HEK293T (cell line): Measurements from ENCODE around the gene RASSF5.
A peak's percentile ranks its signal among the peaks of the same experiment; 100 is the strongest.

Experiments used
- CTCF ChIA-PET: fragments of 350-600 bp; formaldehyde crosslinking; extraction: SDS; loops from one replicate; lab custom pipeline; 2021; ENCODE audit warnings: antibody characterized with exemption, inconsistent platforms; lab: Yijun Ruan, JAX
- POLR2A ChIA-PET: fragments of 350-600 bp; formaldehyde crosslinking; extraction: SDS; loops from one replicate; lab custom pipeline; 2020; ENCODE audit warnings: antibody characterized with exemption, inconsistent platforms; lab: Yijun Ruan, JAX
- DNase-seq: peaks from one replicate; pipeline ENCODE4 v3.0.0; 2012; ENCODE audit warnings: mixed read lengths; ENCODE audit errors: extremely low spot score
- ARNT ChIP-seq: fragments of 450-650 bp; IDR thresholded peaks from 2 replicates; pipeline ENCODE4 v1.6.1; 2017; ENCODE audit warnings: mild to moderate bottlenecking
- BHLHE40 ChIP-seq: fragments of 450-650 bp; IDR thresholded peaks from 2 replicates; pipeline ENCODE4 v1.6.1; 2016; ENCODE audit warnings: mild to moderate bottlenecking, moderate library complexity, borderline replicate concordance
- CTBP1 ChIP-seq: fragments of 450-650 bp; IDR thresholded peaks from 2 replicates; pipeline ENCODE4 v1.6.1; 2016; ENCODE audit warnings: borderline replicate concordance
- ELF4 ChIP-seq: fragments of 450-650 bp; IDR thresholded peaks from 2 replicates; pipeline ENCODE4 v1.6.1; 2017; ENCODE audit warnings: antibody characterized with exemption
- FOXA1 ChIP-seq: fragments of 450-650 bp; IDR thresholded peaks from 2 replicates; pipeline ENCODE4 v1.6.1; 2016; ENCODE audit warnings: mild to moderate bottlenecking
- FOXK2 ChIP-seq: fragments of 450-650 bp; IDR thresholded peaks from 2 replicates; pipeline ENCODE4 v1.6.1; 2016; ENCODE audit warnings: mild to moderate bottlenecking
- FOXM1 ChIP-seq: fragments of 450-650 bp; IDR thresholded peaks from 2 replicates; pipeline ENCODE4 v1.6.1; 2017; ENCODE audit warnings: mild to moderate bottlenecking, borderline replicate concordance
- HDGF ChIP-seq: fragments of 450-650 bp; IDR thresholded peaks from 2 replicates; pipeline ENCODE4 v1.6.1; 2017; ENCODE audit warnings: antibody characterized with exemption, borderline replicate concordance
- L3MBTL2 ChIP-seq: fragments of 450-650 bp; conservative IDR thresholded peaks from 2 replicates; pipeline ENCODE4 v1.6.1; 2016; ENCODE audit warnings: mild to moderate bottlenecking
- LEF1 ChIP-seq: fragments of 450-650 bp; IDR thresholded peaks from 2 replicates; pipeline ENCODE4 v1.6.1; 2017; ENCODE audit warnings: mild to moderate bottlenecking, borderline replicate concordance
- NFRKB ChIP-seq: fragments of 450-650 bp; IDR thresholded peaks from 2 replicates; pipeline ENCODE4 v1.6.1; 2016; ENCODE audit warnings: mild to moderate bottlenecking, moderate library complexity
- SP1 ChIP-seq: fragments of 450-650 bp; IDR thresholded peaks from 2 replicates; pipeline ENCODE4 v1.6.1; 2017
- SUZ12 ChIP-seq: fragments of 450-650 bp; IDR thresholded peaks from 2 replicates; pipeline ENCODE4 v1.6.1; 2016; ENCODE audit warnings: mild to moderate bottlenecking
- TARDBP ChIP-seq: fragments of 450-650 bp; IDR thresholded peaks from 2 replicates; pipeline ENCODE4 v1.6.1; 2016
- ZNF384 ChIP-seq: fragments of 450-650 bp; IDR thresholded peaks from 2 replicates; pipeline ENCODE4 v1.6.1; 2016
- TF ChIP-seq, protein P1 (sequence below): fragments of 450-650 bp; IDR thresholded peaks from 2 replicates; pipeline ENCODE4 v1.6.1; 2016

The RASSF5 gene

GRCh38 chr1:206486995-206487788 lies 20.1 kb upstream of the RASSF5 start:
- ChIA-PET POLR2A (no interaction called here), CTCF (no interaction called here)
- TF ChIP-seq BHLHE40 (no peak), TARDBP (no peak), FOXK2 (no peak), ZNF384 (no peak), CTBP1 (no peak), FOXM1 (no peak), HDGF (no peak), NFRKB (no peak), SP1 (no peak), LEF1 (no peak)
- TF ChIP-seq, protein P1, sequence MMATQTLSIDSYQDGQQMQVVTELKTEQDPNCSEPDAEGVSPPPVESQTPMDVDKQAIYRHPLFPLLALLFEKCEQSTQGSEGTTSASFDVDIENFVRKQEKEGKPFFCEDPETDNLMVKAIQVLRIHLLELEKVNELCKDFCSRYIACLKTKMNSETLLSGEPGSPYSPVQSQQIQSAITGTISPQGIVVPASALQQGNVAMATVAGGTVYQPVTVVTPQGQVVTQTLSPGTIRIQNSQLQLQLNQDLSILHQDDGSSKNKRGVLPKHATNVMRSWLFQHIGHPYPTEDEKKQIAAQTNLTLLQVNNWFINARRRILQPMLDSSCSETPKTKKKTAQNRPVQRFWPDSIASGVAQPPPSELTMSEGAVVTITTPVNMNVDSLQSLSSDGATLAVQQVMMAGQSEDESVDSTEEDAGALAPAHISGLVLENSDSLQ = no peak

GRCh38 chr1:206487970-206488369 lies 19.4 kb upstream of the RASSF5 start:
- no peak for DNase-seq
- ChIA-PET CTCF (no interaction called here), POLR2A (no interaction called here)
- TF ChIP-seq ELF4 (no peak), ARNT (no peak), FOXA1 (no peak), HDGF (no peak), SUZ12 (no peak), L3MBTL2 (no peak)

More at GRCh38 chr1:206486995-206487788, 20.1 kb upstream of the RASSF5 start:
- DNase-seq = no peak

GRCh38 chr1:206488466-206488865 lies 18.9 kb upstream of the RASSF5 start:
- POLR2A ChIA-PET = no interaction called here
- CTCF ChIA-PET = no interaction called here
- TF ChIP-seq CTBP1 (no peak), BHLHE40 (no peak), TARDBP (no peak), SUZ12 (no peak), NFRKB (no peak), FOXA1 (no peak), SP1 (no peak), FOXM1 (no peak), ELF4 (no peak), ZNF384 (no peak), L3MBTL2 (no peak), ARNT (no peak), HDGF (no peak), FOXK2 (no peak), LEF1 (no peak)
- TF ChIP-seq, protein P1 = no peak
- DNase-seq = no peak

GRCh38 chr1:206489980-206490770 lies 17.2 kb upstream of the RASSF5 start:
- peak; percentile 93 for DNase-seq
- TF ChIP-seq L3MBTL2 = 0 out of 2 replicates have a peak, but pooled peaks have one; percentile 31
- TF ChIP-seq FOXM1 = no peak
- POLR2A ChIA-PET = interaction anchor here (1.7 kb wide), 1 partner anchor 95 kb away, joined by 5 read pairs; no protein-coding TSS in a partner anchor
- CTCF ChIA-PET = interaction anchor here (0.6 to 2.9 kb wide), 21 partner anchors 9 to 491 kb away, joined by 3 to 38 read pairs (median 4); partner anchors contain the start of gene IKBKE

GRCh38 chr1:206490771-206491405 lies 16.4 kb upstream of the RASSF5 start:
- DNase-seq = no peak
- CTCF ChIA-PET = interaction anchor here (0.6 to 2.9 kb wide), 19 partner anchors 8 to 491 kb away, joined by 3 to 38 read pairs (median 4); no protein-coding TSS in a partner anchor
- POLR2A ChIA-PET = interaction anchor here (1.7 kb wide), 1 partner anchor 94 kb away, joined by 5 read pairs; no protein-coding TSS in a partner anchor
- no peak for TF ChIP-seq ELF4
- no peak for TF ChIP-seq FOXA1
- no peak for TF ChIP-seq SUZ12
- TF ChIP-seq BHLHE40 = no peak
- TF ChIP-seq NFRKB = no peak
- no peak for TF ChIP-seq TARDBP
- no peak for TF ChIP-seq FOXM1
- TF ChIP-seq, protein P1 = no peak
- no peak for TF ChIP-seq ARNT
